Left ventricle myocardium inferior (tissue), 1 donor: ENCODE results near the gene AKAP9. TPM values are rescaled to one million over a fixed set of nuclear protein-coding genes. Genes with fewer than 3 reads are reported as not detected.
"Not testable (repeated sequence)": the region's sequence is repeated elsewhere in the genome, so short reads cannot be mapped to it uniquely, and the experiment has no call there.

ENCODE experiments used
- DNase-seq: peaks from one replicate; pipeline ENCODE4 v3.0.0-alpha.2; 2020
- H3K27ac ChIP-seq: fragments of 200-600 bp; replicated peaks from 2 replicates; pipeline ENCODE4 v1.8.0; 2021
- H3K27me3 ChIP-seq: fragments of 200-600 bp; 2 replicates; pipeline ENCODE4 v1.8.0; 2021; ENCODE audit warnings: low read depth
- H3K36me3 ChIP-seq: fragments of 200-600 bp; 2 replicates; pipeline ENCODE4 v1.8.0; 2021
- H3K4me1 ChIP-seq: fragments of 200-600 bp; 2 replicates; pipeline ENCODE4 v1.8.0; 2021
- H3K4me3 ChIP-seq: fragments of 200-600 bp; 2 replicates; pipeline ENCODE4 v1.8.0; 2021; ENCODE audit warnings: mild to moderate bottlenecking, moderate library complexity
- H3K9me3 ChIP-seq: fragments of 200-600 bp; replicated peaks from 2 replicates; pipeline ENCODE4 v1.8.0; 2021
- CTCF ChIP-seq: fragments of 200-600 bp; IDR thresholded peaks from 2 replicates; pipeline ENCODE4 v1.8.0; 2021; ENCODE audit warnings: antibody characterized with exemption, mild to moderate bottlenecking, borderline replicate concordance
- intact Hi-C: fragments of 100-400 bp; cut with micrococcal nuclease; formaldehyde crosslinking; loops from one replicate; pipeline ENCODE4 v1.11.0; 2022
- total RNA-seq: library from RNA; stranded (reverse); fragmentation: NEBNext Ultra II Directional; extraction: Animal tissue kit (Norgen Biotek cat#: 25700); gene quantifications from one replicate; pipeline ENCODE4 v1.2.1, GENCODE V29; 2021
- donor health status: DM: no; HTN: yes; CAD: no; lungs with severe emphysema.

AKAP9 gene
- total RNA-seq, 1 donor from 2014 or later, result 49.4 TPM

- Histone ChIP-seq H3K4me3 (no peak overlapping the region), H3K36me3 (no peaks in the 10 kb centered on the region), H3K9me3 (no peaks in the 10 kb centered on the region), H3K4me1 (peaks cover 36% of the 10 kb centered on the region), H3K27ac (no peak overlapping the region), H3K27me3 (no peaks in the 10 kb centered on the region)
- no peak for TF ChIP-seq CTCF
- intact Hi-C loops, result no loop called here
- no peak for DNase-seq
These were observed 16.6 kb downstream of the AKAP9 start for GRCh38 chr7:91957232-91957631.

- H3K4me1 ChIP-seq, result peaks cover 40% of the 10 kb centered on the region
- H3K27me3 ChIP-seq, result no peaks in the 10 kb centered on the region
- intact Hi-C loops, result no loop called here
- peak overlapping the region; percentile 17 for H3K27ac ChIP-seq
- no peak for TF ChIP-seq CTCF
- no peak overlapping the region for H3K4me3 ChIP-seq
- H3K36me3 ChIP-seq, result no peaks in the 10 kb centered on the region
- DNase-seq, result no peak
- no peaks in the 10 kb centered on the region for H3K9me3 ChIP-seq
These were observed 17.2 kb downstream of the AKAP9 start for GRCh38 chr7:91957823-91958222.

GRCh38 chr7:91959023-91959422 is 18.4 kb downstream of the AKAP9 start:
- Histone ChIP-seq H3K9me3 (no peaks in the 10 kb centered on the region), H3K27me3 (no peaks in the 10 kb centered on the region), H3K4me3 (no peak overlapping the region), H3K4me1 (peaks cover 40% of the 10 kb centered on the region), H3K27ac (no peak overlapping the region), H3K36me3 (no peaks in the 10 kb centered on the region)
- intact Hi-C loops, result no loop called here
- DNase-seq, result no peak
- TF ChIP-seq CTCF, result no peak

- Histone ChIP-seq H3K36me3 (no peaks in the 10 kb centered on the region), H3K4me1 (peaks cover 35% of the 10 kb centered on the region), H3K27ac (no peak overlapping the region), H3K27me3 (no peaks in the 10 kb centered on the region), H3K4me3 (no peak overlapping the region), H3K9me3 (peaks cover 5% of the 10 kb centered on the region)
- TF ChIP-seq CTCF, result no peak
- DNase-seq, result no peak
- intact Hi-C loops, result no loop called here
These were observed 21.2 kb downstream of the AKAP9 start for GRCh38 chr7:91961816-91962215.

- no peaks in the 10 kb centered on the region for H3K27me3 ChIP-seq
- intact Hi-C loops, result no loop called here
- TF ChIP-seq CTCF, result no peak
These were observed 21.8 kb downstream of the AKAP9 start for GRCh38 chr7:91962419-91962818.

GRCh38 chr7:91967513-91967912 is 26.9 kb downstream of the AKAP9 start:
- DNase-seq, H3K27ac ChIP-seq, H3K27me3 ChIP-seq, H3K36me3 ChIP-seq, intact Hi-C loops, H3K4me3 ChIP-seq, H3K9me3 ChIP-seq: not testable (repeated sequence)
- H3K4me1 ChIP-seq, result peaks cover 24% of the 10 kb centered on the region

More at GRCh38 chr7:91962419-91962818, 21.8 kb downstream of the AKAP9 start:
- peaks cover 29% of the 10 kb centered on the region for H3K4me1 ChIP-seq
- DNase-seq, result no peak
- H3K27ac ChIP-seq, result no peak overlapping the region
- H3K4me3 ChIP-seq, result no peak overlapping the region
- H3K9me3 ChIP-seq, result peaks cover 5% of the 10 kb centered on the region
- no peaks in the 10 kb centered on the region for H3K36me3 ChIP-seq
